Colonic mucosa (tissue), 4 donors: ENCODE measurements around the gene ABCA7. TPM values are rescaled to one million over a fixed set of nuclear protein-coding genes. Genes with fewer than 3 reads are reported as not detected.

Source experiments
- DNase-seq: peaks from one replicate; pipeline ENCODE4 v3.0.0-alpha.2; 2020
- H3K27ac ChIP-seq: fragments of 200-600 bp; one replicate; pipeline ENCODE4 v1.8.0; 2021
- H3K27me3 ChIP-seq: fragments of 200-600 bp; one replicate; pipeline ENCODE4 v1.8.0; 2021
- H3K36me3 ChIP-seq: fragments of 200-600 bp; one replicate; pipeline ENCODE4 v1.8.0; 2021
- H3K4me1 ChIP-seq: fragments of 200-600 bp; one replicate; pipeline ENCODE4 v1.8.0; 2021; ENCODE audit warnings: mild to moderate bottlenecking
- H3K4me3 ChIP-seq: fragments of 200-600 bp; one replicate; pipeline ENCODE4 v1.8.0; 2021
- H3K9ac ChIP-seq, 2 donors: one replicate each; pipeline ENCODE4 v1.7.0; 2013; ENCODE audit warnings: control low read depth in 2 of 2, low read depth in 2 of 2, low read length in 2 of 2
- H3K9me3 ChIP-seq: fragments of 200-600 bp; one replicate; pipeline ENCODE4 v1.8.0; 2021
- intact Hi-C: fragments of 100-400 bp; cut with DNase I; formaldehyde crosslinking; loops from one replicate; pipeline ENCODE4 v1.14.1; 2022
- total RNA-seq, 2 donors: library from RNA; stranded (reverse); fragmentation: NEBNext Ultra II Directional in 1 of 2; extraction: Animal tissue kit (Norgen Biotek cat#: 25700) in 1 of 2; gene quantifications; one replicate each; pipeline ENCODE4 v1.2.1, GENCODE V29; 2021
- TF ChIP-seq, protein P1 (sequence below): fragments of 200-600 bp; IDR thresholded peaks from one replicate; pipeline ENCODE4 v1.8.0; 2022; ENCODE audit warnings: antibody characterized with exemption, mild to moderate bottlenecking
- donor health status: healthy.
- donor health status: DM: no; HTN: no; CAD: no.
- donor health status: DM: no; HTN: no; CAD: no.

Gene ABCA7
- total RNA-seq, 2 donors from 2014 or later = 23.9 to 31.6 TPM

GRCh38 chr19:1013218-1013617, 26.7 kb upstream of the ABCA7 start:
- no peak overlapping the region for H3K9ac ChIP-seq
- no peaks in the 10 kb centered on the region for H3K9me3 ChIP-seq
- no peak overlapping the region for H3K4me3 ChIP-seq
- H3K27ac ChIP-seq = no peak overlapping the region
- peaks cover 25% of the 10 kb centered on the region for H3K4me1 ChIP-seq
- intact Hi-C loops = no loop called here
- DNase-seq = no peak
- peaks cover 22% of the 10 kb centered on the region for H3K36me3 ChIP-seq
- H3K27me3 ChIP-seq = no peaks in the 10 kb centered on the region
- TF ChIP-seq, protein P1, sequence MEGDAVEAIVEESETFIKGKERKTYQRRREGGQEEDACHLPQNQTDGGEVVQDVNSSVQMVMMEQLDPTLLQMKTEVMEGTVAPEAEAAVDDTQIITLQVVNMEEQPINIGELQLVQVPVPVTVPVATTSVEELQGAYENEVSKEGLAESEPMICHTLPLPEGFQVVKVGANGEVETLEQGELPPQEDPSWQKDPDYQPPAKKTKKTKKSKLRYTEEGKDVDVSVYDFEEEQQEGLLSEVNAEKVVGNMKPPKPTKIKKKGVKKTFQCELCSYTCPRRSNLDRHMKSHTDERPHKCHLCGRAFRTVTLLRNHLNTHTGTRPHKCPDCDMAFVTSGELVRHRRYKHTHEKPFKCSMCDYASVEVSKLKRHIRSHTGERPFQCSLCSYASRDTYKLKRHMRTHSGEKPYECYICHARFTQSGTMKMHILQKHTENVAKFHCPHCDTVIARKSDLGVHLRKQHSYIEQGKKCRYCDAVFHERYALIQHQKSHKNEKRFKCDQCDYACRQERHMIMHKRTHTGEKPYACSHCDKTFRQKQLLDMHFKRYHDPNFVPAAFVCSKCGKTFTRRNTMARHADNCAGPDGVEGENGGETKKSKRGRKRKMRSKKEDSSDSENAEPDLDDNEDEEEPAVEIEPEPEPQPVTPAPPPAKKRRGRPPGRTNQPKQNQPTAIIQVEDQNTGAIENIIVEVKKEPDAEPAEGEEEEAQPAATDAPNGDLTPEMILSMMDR = no peak

DNA sequence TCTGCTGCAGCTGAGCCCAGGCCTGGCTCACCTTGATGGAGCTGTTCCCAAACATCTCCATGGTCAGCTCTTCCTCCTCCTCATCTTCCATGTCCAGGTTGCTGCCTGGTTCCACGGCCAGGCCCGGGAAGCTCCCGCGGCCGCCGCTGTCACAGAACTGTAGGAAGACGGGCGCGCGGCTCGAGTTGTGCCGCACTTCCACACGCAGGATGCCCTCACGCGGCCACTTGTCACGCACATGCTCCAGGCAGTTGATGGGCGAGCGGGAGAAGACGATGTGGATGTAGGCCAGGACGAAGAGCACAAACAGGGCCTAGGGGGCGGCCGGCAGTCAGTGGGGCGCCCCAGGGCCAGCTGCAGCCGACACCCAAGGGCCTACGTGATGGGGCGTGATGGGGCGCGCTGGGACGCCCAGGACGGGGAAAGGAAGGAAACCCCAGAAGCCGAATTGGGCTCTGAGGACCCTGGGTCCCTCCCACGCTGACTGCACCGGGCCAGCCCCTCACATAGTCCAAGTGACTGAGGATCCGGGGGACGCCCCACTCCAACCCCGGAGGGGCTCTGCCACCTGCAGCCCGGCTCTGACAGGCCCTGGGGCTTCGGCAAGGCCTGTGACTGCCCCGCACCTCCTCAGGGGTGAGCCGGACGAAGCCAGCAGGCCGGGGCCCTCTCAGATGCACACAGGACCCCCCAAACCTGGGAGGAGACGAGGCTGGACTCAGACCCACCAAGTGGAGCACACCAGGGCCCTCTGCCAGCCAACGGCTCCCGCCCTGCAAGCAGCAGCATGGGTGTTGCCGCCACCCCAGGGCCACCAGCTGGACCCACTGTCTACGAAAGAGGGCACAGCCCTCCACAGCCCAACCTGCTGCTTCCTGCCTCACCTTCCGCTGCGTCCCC, 25.5 kb upstream of the ABCA7 start:
- Histone ChIP-seq H3K27me3 (no peaks in the 10 kb centered on the region), H3K4me3 (no peak overlapping the region), H3K27ac (no peak overlapping the region), H3K9ac (no peak overlapping the region), H3K4me1 (peaks cover 37% of the 10 kb centered on the region), H3K9me3 (no peaks in the 10 kb centered on the region), H3K36me3 (peaks cover 22% of the 10 kb centered on the region)
- intact Hi-C loops = no loop called here
- TF ChIP-seq, protein P1 = no peak
- no peak for DNase-seq

DNA sequence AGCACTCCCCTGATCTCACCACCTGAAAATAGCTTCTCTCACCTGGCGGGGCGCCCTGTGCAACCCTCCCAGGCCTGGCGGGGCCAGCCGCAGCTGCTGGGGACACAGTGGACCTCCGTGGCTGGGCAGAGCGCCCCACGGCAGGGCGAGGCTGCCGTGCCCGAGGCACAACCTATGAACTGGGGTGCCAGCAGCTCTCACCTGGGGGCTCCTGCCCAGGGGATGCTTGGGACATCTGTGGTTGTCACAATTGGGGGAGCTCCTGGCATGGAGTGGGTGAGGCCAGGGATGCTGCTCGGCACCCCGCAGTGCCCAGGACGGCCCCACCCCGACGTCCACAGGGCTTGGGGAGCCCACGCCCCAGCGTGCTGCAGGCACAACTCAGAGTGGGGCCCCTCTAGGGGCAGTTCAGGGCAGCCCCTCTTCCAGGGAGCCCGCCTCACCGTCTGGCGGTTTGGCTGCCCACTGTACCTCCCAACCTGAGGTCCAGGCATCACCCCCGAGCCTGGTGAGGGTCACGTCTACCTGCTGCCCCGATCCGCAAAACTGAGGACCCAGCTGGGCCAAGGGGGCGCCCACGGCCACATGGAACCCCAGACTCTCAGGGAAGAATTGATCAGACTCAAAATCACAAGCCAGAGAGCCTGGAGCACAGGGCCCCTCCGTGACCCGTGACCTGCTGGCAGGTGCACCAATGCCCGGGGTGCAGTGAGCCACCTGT, 24.7 kb upstream of the ABCA7 start:
- H3K27ac ChIP-seq = no peak overlapping the region
- no peak for DNase-seq
- peaks cover 41% of the 10 kb centered on the region for H3K4me1 ChIP-seq
- intact Hi-C loops = no loop called here
- no peaks in the 10 kb centered on the region for H3K27me3 ChIP-seq
- H3K9ac ChIP-seq = no peak overlapping the region
- H3K4me3 ChIP-seq = no peak overlapping the region
- TF ChIP-seq, protein P1 = no peak
- H3K36me3 ChIP-seq = peaks cover 19% of the 10 kb centered on the region
- no peaks in the 10 kb centered on the region for H3K9me3 ChIP-seq

- Histone ChIP-seq H3K36me3 (peaks cover 11% of the 10 kb centered on the region), H3K27me3 (no peaks in the 10 kb centered on the region), H3K4me1 (peaks cover 41% of the 10 kb centered on the region), H3K9me3 (no peaks in the 10 kb centered on the region), H3K9ac (no peak overlapping the region), H3K27ac (peak overlapping the region; percentile 63), H3K4me3 (no peak overlapping the region)
- no peak for DNase-seq
- TF ChIP-seq, protein P1 = no peak
- intact Hi-C loops = no loop called here
Measured at GRCh38 chr19:1015782-1016646, 23.9 kb upstream of the ABCA7 start.

- Histone ChIP-seq H3K4me3 (no peak overlapping the region), H3K9ac (peak overlapping the region in 1 of 2 donors; percentile 38), H3K27me3 (no peaks in the 10 kb centered on the region), H3K36me3 (peaks cover 4% of the 10 kb centered on the region), H3K9me3 (no peaks in the 10 kb centered on the region), H3K4me1 (peaks cover 41% of the 10 kb centered on the region), H3K27ac (peak overlapping the region; percentile 63)
- DNase-seq = peak; percentile 52
- TF ChIP-seq, protein P1 = no peak
- intact Hi-C loops = no loop called here
Measured at GRCh38 chr19:1016647-1017114, 23.2 kb upstream of the ABCA7 start.
